Measurements from ENCODE around the gene KIAA1671.

Gene KIAA1671

DNA sequence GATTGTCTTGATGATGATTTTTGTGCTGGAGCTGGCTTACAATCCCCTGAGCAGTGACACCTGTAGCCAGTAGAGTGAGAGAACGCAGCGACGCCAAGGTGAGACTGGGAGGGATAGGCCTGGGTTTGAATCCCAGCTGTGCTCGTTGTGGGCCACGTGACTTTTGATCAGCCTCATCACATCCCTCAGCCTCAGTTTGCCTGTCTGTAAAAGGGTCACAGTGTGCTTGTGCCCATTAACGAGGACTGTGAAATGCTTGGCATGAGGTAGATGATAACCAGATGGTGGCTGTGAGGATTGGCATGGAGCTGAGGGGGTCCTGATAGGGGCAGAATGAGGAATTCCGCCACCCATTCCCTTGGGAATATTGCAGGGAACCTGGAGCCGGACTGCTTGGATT, 9.6 kb downstream of the KIAA1671 start:
- H3K4me3 ChIP-seq (ENCODE audit: low read length), result no peak overlapping the region
- TF ChIP-seq, protein P1, sequence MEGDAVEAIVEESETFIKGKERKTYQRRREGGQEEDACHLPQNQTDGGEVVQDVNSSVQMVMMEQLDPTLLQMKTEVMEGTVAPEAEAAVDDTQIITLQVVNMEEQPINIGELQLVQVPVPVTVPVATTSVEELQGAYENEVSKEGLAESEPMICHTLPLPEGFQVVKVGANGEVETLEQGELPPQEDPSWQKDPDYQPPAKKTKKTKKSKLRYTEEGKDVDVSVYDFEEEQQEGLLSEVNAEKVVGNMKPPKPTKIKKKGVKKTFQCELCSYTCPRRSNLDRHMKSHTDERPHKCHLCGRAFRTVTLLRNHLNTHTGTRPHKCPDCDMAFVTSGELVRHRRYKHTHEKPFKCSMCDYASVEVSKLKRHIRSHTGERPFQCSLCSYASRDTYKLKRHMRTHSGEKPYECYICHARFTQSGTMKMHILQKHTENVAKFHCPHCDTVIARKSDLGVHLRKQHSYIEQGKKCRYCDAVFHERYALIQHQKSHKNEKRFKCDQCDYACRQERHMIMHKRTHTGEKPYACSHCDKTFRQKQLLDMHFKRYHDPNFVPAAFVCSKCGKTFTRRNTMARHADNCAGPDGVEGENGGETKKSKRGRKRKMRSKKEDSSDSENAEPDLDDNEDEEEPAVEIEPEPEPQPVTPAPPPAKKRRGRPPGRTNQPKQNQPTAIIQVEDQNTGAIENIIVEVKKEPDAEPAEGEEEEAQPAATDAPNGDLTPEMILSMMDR (IDR thresholded peaks at IDR 0.05; ENCODE audit: insufficient read depth, low read depth, low read length, missing control alignments), result no peak
- DNase-seq (ENCODE audit: low read depth), result no peak

DNA sequence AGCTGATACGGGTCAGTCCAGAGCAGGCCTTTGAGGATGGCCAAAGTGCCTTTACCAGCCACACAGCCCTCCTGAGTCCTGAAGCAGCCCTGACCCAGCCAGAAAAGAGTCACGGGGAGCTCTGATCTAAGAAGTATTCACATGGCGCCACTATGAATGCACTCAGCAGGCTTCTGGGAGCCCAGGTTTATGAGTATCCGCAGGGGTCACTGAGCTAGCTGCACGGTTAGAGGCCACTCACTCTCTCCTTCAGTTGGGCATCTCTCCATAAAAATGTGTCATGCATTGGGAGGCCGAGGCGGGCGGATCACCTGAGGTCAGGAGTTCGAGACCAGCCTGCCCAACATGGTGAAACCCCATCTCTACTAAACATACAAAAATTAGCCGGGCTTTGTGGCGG, 10.3 kb downstream of the KIAA1671 start:
- no peak for DNase-seq (ENCODE audit: low read depth)
- TF ChIP-seq, protein P1 (IDR thresholded peaks at IDR 0.05; ENCODE audit: insufficient read depth, low read depth, low read length, missing control alignments), result no peak
- H3K4me3 ChIP-seq (ENCODE audit: low read length), result no peak overlapping the region

DNA sequence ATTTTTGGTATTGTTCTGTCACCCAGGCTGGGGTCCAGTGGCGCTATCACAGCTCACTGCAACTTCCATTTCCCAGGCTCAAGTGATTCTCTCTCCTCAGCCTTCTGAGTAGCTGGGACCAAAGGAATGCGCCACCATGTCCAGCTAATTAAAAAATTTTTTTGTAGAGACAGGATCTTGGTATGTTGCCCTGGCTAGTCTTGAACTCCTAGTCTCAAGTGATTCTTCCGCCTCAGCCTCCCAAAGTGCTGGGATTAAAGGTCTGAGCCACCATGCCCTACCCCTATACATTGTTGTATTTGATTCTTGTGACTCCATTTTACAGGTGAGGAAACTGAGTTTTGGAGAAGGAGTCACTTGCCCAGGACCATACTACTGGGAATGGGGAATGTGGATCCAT, 11.9 kb downstream of the KIAA1671 start:
- no peak for DNase-seq (ENCODE audit: low read depth)
- H3K4me3 ChIP-seq (ENCODE audit: low read length), result no peak overlapping the region
- TF ChIP-seq, protein P1 (IDR thresholded peaks at IDR 0.05; ENCODE audit: insufficient read depth, low read depth, low read length, missing control alignments), result no peak

DNA sequence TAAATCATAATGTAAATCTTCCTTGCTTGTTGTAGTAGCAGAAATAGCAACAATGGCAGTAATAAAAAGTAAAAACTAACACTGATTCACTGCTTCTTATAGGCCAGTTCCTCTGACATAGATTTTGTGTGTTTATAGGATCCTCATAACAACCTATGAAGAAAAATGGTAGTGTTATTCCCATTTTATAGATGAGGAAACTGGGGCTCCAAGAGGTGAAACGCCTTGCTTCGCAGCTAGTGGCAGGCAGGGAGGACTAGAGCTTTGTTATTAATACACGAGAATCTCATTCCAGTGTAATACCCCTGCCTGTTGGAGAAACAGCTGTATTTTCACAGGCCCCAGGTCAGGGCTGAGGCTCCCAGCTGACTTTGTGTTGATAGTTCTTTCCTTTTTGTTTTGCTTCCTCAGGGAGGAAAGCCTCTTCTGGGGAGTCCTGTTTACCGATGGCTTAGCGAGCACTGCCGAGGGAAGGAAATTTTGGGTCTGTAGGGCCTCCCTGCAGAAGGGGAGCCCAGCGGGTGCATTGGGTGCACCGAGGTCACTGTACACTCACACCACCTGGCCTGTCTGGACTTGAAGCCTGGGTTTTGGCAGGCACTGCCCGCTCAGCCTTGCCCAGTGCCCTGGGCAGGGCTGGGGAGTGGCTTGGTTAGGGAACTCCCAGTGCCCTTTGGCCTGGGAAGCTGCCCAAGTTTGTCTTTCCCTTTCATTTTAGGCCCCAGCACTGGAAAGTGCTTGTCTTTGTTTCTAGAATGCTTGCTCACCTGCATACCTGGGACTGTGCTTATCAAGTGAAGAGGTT, 13.5 kb downstream of the KIAA1671 start:
- peak; percentile 72 for DNase-seq (ENCODE audit: low read depth)
- H3K4me3 ChIP-seq (ENCODE audit: low read length), result no peak overlapping the region
- TF ChIP-seq, protein P1 (IDR thresholded peaks at IDR 0.05; ENCODE audit: insufficient read depth, low read depth, low read length, missing control alignments), result no peak

DNA sequence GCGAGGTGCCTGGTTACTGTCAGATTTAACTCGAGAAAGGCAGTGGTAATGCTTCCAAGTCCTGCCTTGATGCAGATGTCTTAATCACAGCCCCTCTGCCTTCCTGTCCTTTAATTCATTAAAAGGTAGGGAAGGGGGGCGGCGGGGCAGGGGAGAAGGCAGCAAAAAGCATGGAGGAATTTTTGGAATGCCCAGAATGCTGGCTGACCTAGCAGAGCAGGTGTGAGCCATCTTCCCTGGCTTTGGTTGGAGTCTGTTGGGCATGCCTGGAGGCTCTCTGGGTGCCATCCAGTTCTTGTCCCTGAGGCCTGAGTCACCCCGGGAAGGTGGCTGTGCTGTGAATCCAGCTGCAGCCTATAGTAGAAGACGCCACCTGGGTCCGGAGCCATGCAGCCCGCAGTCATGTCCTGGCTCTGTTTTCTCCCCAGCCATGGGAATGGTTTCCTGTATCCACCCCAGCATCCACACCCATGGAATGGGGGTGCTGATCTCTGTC, 15.6 kb downstream of the KIAA1671 start:
- TF ChIP-seq, protein P1 (IDR thresholded peaks at IDR 0.05; ENCODE audit: insufficient read depth, low read depth, low read length, missing control alignments), result no peak
- H3K4me3 ChIP-seq (ENCODE audit: low read length), result no peak overlapping the region
- peak; percentile 70 for DNase-seq (ENCODE audit: low read depth)

DNA sequence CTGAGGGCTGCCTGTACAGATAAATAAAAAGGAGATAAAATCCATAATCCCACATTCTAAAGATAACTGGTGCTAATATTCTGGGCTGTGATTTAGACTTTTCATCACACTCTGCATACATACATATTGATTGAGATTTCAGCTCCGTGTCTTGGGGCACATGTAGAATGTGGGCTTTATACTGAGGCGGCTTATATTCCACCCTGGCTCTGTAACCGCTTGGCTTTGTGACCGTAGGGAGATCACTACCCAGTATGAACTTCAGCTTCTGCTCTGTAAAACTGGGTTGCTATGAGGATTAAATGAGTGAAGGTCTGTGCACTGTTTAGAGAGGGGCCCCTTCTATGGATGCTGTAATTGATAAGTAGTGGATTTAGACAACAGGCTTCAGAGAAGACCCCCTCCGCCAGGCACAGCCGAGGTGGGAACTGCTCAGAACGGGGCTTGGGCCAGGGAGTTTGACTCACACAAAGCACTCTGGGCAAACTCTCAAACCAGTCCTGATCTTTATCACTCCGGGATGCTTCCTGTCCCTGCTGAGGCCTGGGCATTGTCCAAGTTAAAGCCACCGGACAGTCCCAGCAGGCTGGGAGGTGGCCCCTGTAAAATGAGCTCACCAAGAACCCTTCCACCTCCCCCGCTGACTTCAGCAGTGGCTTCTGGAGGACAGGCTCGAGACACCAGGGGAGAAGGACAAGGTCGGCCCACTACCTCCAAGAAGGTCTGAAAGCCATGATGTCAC, 17.2 kb downstream of the KIAA1671 start:
- DNase-seq (ENCODE audit: low read depth), result no peak
- TF ChIP-seq, protein P1 (IDR thresholded peaks at IDR 0.05; ENCODE audit: insufficient read depth, low read depth, low read length, missing control alignments), result no peak
- H3K4me3 ChIP-seq (ENCODE audit: low read length), result no peak overlapping the region

Data from epithelial cell of esophagus (primary cell).